NCI-H2081 treated with DMSO at 0.1 percent for 48 hours (cell line): ENCODE results near the gene ADGRL1.
A peak's percentile ranks its signal among the peaks of the same experiment; 100 is the strongest.

Experiments
- DNase-seq: peaks from one replicate; lab custom pipeline; 2025; lab: John Stamatoyannopoulos, UW

ADGRL1 gene

DNA sequence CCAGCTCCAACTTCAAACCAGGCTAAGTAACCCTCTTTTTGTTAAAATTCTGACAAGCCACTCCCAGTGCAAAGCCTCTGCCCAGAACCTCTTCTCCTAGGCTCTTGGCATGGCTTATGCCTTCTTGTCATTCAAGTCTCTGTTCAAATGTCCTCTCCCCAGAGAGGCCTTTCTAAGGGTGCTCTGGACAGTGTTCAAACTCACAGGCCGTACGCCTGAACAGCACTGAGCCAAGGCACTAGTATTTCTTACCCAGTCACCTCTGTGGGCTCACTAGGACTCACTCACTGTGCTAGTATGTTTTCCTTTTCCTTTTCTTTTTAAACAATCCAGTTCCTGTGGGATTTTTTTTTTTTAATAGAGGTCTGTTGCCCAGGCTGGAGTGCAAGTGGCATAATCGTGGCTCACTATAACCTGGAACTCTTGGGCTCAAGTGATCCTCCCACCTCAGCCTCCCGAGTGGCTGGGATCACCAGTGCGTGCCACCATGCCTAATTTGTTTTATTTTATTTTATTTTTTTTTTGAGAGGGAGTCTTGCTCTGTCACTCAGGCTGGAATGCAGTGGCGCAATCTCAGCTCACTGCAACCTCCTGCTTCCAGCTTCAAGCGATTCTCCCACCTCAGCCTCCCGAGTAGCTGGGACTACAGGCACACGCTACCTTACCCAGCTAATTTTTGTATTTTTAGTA lies 67.2 kb downstream of the ADGRL1 start:
- DNase-seq: no peak

DNA sequence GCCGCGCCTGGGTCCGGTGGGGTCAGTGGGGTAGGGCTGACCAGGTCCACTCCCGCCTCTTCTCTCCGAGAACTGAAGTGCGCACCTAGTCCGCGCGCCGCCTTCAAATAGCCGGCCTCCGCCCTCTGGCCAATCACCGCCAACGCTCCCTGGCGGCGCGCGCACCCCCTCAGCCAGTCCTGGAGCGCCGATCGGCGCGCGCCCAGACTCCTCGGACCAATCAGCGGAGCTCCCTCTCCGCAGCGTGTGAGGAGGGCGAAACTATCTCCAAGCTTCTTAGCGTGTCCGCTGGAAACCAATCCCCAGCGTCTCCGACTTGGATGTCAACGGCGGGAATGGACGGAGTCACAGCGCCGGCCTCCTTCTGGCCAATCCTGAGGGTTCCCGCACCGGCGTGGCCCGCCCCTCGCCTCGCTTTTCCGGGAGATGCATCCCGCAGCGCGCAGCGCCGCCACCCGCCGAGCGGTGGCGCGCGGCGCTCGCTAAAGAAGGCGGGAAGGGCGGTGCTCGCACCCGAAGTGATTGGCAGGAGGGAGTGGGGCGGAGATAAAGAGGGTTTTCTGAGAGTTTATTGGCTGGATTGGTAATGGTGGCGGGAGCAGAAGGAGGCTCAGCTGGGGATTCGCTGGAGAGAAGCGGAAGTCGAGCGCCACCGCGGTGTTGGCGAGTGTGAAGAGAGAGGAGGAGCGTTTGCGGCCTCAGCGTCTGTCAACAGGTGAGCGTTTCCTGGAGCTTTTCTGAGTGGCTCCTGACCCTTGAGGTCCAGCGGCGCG lies 69.3 kb downstream of the ADGRL1 start, which contains the start of gene ASF1B:
ASF1B (minus strand) TSS at position 81 of the 773 bp plus-strand sequence. CDS start 133 bp downstream, outside the sequence.
- DNase-seq: peak; percentile 99

DNA sequence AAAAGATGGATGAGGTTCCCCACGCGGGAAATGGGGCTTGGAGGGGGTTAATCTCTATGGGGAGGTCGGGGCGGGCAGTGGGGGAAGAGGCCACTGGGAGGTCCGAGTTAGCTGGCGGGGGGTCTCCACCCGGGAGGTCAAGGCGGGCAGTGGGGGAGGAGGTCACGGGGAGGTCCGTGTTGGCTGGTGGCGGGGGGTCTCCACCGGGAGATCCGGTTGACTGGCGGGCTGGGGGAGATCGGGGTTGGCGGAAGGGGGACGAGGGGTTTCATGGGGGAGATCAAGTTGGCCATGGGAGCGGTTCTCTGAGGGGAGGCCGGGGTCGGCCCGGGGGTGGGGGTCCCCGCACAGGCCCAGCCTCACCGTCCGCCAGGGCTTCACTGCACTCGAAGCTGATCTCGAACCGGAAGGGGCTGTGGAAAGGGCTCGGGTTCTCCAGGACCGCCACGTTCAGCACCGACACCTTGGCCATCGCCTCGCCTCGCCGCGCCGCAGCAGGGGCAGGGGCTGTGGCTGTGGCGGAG lies 69.9 kb downstream of the ADGRL1 start:
- no peak for DNase-seq

DNA sequence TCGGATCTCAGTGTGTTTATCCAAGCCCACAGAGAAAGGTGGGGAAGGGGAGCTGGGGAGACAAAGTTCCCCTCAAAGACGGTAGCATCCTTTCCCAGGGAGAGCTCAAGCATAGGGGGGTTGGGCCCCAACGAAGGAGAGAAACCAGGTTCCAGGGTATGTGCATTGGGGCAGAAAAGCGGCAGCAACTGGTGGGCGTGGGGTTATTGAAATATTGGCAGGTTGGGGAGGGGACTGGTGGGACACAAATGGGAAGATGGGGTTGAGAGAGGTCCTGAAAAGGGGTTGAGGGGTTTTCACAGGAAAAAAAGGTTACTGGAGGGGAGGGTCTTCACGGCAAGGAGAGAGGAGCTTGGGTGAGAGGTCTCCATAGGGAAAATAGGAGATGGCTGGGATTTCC lies 70.6 kb downstream of the ADGRL1 start:
- DNase-seq: no peak

DNA sequence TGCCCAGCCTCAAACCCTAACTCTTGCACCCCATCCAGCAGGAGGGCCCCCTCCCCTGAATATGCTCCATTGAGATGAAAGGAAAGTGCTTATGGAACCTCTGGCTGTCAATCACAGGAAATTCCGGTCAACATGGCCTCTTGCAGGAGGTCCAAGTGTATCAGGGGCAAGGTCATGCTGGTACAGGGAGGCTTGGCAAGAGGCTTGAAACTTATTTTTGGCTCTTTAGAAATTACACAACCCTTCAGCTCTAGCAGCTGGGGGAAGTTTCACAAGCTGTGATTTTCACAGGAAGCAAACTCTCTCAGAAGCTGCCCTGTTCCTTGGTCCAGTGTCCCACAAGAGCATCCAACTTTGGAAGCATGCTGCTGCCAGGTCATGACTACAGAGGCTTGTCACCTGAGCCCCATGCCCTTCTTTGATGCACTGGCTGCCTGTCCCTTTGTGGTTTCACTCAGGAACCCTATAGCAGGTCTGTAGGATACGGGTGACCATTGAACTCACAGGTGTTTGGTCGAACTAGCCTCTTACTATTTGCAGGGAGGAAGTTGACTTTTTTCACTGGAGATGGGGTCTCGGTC lies 78.0 kb downstream of the ADGRL1 start:
- no peak for DNase-seq

DNA sequence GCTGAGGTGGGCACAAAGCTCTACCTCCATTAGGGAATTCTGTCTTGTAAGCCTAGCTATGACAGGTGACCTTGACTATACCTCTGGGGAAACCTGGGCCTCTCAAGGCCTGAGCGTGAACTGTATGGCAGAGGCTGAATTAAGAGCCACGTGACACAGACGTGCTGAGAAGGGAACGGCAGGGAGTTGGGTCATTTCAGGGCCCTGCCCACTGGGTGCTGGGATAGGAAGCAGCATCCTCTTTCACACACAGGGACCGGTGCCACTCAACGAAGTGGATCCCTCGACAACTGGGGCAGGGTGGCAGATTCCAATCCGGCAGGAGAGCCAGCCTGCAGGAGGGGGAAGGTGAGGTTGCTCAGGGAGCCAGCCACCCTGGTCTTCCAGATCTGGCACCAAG lies 78.8 kb downstream of the ADGRL1 start:
- DNase-seq: no peak

DNA sequence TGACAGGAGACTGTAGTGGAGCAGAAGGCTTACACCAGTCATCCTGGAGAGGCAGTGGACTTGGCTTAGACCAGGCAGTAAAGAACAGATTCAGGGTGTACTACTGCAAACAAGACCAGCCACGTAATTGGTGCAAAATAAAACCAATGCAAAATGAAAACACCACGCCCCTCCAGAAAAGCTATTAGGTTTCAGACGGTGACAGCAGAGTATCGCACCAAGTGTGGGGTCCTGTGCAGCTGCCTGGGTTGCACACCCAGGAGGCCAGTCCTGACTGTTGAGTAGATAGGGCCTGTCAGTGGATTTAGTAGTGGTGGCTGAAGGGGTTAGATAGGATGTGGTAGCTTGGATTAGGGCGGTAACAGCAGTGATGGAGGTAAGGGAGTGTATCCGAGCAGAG lies 83.0 kb downstream of the ADGRL1 start:
- DNase-seq: no peak

DNA sequence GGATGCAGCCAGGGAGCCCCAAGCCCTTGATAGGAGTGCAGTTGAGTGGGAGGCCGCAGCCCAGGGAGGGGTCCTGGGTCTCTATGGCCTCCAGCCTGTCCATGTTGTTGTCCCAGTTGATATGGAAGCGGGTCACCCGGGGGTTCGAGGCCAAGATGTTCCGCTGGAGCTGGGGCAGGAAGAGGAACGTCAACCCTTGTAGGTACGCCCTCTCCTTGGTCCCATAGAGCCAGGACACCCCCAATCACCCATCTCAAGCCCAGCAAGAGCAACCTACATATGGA lies 85.5 kb downstream of the ADGRL1 start:
- DNase-seq: no peak

DNA sequence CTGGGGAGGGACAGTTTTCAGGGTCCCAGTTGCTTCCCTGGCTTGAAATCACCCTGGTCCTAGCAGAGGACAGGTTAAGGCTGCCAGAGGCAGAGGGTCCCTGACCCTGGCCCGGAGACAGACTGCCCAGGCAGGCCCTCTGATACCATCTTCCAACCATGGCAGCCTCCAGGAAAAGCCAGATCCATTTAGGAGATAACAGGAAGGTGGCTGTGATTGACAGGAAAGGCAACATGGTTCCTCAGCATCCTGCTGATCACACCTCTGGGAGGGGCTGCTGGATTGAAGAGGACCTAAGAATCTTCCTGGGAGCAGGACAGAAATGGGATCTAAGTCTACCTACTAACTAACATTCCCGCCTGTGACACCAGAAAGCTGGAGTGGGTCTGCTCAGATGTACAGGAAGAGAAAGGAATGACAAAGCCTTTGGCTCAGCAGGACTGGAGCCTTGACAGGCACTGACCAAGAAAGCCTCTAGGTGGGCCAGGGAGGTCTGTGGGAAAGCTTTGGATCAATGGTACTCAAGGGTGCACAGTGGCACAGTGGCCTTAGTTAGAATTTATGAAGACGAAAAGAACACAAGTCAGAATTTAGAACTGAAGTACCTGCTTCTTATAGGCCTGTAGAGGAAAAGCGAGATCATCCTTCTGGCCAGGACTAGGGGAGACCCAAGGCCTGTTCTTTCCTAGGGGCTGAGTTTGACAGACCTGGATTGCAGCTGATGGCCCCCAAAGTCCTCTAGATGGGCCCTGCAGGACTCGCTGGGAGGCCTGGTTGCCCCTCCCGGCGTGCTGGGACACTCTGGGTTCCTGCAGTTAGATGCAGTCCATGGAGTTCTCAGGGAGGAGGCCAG lies 86.1 kb downstream of the ADGRL1 start:
- no peak for DNase-seq

DNA sequence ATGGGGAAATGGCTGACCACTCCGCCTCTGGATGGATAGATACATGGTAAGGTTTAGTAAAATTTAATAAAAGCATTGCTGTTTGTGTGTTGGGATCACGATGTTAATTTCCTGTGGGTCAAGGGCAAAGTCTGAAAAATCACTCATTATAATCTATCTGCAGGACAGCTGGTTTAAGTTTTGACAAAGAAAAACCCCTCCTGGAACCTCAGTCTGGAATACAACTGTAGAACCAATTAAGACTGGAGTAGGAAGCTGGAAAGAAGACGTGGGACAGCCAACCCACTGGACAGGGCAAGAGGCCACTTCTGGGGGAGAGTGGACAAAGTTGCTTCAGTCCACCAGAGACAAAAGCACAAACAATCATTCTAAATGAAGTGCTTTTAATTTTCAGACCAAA lies 86.8 kb downstream of the ADGRL1 start:
- DNase-seq: no peak

DNA sequence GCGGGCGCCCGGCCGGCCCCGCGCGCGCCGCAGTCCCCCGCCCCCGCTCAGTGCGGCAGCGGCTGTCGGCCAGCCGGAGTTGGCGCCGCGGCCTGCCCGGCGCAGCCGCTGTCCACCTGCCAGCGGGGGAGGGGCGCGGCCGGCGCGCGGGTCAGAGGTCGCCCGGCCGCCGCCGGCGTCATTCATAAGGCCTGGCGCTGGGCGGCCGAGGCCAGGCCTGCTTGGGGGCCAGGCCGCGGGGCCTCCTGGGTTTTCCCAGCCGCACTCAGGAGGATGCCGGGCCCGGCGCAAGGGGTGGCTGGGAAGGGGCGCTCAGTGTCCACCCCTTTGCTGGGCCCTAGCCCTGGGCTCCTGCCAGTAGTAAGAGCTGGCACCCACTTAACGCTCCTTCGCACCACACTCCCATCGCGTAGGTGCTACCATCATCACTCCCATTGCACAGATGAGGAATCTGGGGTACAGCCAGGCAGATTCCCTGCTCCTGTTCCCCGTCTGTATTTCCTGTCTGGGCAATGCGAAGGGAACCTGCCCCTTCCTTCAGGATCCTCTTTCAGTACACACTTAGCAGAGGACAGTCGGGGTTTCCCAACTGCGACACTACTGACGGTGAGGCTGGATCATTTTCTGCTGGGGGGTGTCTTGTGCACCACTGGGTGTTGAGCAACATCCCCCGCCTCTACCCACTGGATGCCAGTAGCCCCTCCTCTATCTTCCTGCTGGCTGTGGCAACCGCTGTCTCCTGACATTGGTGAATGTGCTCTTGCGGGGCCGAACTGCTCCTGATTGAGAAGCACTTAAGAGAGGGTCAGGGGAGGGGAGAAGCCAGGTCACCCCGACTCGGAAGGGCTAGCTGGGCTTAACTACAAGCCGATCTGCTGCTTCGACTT lies 87.6 kb downstream of the ADGRL1 start:
- DNase-seq: no peak

DNA sequence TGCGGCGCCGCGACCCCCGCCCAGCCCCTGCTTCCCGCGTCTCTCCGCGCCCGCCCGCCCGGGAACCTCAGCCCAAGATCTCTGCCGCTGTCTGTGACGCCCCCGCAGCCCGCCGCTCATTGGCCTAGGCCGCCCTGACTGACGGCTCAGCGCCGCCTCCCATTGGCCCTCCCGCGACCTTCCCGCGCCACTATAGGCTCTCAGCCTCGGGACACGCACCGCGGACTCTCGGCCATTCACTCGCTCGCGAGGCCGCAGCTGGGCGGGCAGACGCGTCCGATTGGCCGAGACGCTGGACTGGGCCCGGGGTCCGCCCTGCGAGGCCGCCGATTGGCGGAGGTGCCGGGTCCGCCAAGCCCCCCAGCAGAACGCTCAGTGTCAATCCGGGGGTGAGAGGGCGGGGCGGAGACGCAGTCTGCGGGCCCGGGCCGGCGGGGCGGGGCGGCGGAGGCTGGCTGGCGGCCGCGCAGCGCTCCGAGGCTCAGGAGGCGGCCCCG lies 88.3 kb downstream of the ADGRL1 start, which contains the start of gene PRKACA:
PRKACA (minus strand) TSS at position 95 of the 497 bp plus-strand sequence. CDS start 215 bp downstream, outside the sequence.
- DNase-seq: peak; percentile 90

DNA sequence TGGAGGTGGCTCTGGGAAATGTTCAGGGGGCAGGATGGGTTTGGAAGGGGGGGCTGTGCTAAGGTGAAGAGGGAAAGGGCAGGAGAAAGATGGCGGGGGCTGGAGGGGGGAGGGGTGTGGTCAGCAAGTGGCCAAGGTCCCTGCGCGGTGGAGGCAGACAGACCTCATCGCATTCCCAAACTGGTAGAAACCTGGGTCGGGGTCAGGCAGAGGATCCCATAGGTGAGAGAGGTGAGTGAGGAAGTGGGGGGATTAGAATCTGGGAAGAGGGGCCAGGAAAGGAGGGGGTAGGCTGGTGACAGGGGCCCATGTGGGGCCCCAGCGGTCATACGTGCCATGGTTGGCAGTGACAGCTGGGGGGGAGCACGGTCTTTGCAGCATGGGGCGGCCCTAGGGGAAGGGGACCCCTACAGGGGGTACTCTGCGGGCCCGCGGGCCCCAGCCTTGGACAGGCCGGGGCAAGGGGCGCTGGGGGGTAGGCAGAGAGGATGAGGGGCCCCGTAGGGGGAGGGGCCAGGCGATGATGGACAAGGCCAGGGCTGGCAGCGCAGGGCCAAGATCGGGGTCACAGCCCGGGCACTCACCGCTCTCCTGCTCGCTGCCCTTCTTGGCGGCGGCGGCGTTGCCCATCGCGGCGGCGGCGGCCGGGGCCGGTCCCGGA lies 88.9 kb downstream of the ADGRL1 start:
- DNase-seq: no peak

DNA sequence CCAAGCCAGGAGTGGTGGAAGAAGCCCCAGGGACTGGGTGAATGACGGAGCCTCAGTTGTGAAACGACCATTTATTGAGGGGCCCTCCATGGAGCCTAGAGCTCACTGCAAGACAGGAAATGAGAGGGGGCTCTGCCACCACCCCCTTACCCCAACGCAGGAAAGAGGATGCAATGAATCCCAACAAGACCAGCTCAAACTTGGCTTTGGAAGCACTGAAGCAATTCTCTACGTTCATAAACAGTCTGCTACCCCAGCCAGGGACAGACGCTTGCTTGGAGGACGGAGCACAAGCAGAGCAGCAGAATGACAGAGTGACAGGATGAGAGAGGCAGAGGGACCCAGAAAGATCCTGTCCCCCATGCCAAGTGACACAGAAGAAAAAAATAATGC lies 89.4 kb downstream of the ADGRL1 start:
- DNase-seq: no peak

DNA sequence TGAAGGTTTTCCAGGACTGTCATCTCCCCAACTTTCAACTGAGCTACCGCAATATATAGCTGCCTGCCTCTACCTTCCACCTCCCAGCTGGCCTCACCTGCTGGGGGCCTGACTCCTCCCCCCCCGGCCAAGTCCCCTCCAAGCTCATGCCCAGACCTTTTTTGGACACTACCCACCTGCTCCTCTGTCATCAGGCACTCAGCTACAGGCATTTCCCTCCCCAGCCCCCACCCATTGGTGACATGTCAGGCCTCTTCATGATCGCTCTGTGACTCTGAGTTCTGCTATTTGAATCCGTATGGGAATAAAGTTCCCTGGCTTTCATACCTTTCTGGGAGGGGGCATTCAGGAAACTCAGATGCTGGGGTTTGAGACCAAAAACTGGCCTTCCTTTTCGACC lies 90.2 kb downstream of the ADGRL1 start:
- DNase-seq: no peak

DNA sequence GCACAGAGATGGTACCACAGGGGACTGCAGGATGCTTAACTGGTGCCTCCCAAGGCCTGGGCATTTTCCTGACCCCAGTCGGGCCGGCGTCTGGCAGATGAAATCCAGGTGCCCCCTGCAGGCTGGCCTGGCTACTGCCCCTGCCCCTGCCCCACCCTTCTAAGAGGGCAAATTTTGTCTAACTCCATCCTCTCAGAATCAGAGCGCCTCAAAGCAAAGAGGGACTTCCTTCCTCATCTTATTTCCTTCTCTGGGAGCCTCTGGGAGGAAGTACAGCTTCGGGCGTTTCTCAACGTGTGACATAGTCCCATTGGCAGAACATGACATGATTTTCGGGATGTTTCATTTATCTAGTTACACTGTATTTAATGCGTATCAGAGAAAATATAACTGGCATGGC lies 91.1 kb downstream of the ADGRL1 start:
- DNase-seq: no peak

DNA sequence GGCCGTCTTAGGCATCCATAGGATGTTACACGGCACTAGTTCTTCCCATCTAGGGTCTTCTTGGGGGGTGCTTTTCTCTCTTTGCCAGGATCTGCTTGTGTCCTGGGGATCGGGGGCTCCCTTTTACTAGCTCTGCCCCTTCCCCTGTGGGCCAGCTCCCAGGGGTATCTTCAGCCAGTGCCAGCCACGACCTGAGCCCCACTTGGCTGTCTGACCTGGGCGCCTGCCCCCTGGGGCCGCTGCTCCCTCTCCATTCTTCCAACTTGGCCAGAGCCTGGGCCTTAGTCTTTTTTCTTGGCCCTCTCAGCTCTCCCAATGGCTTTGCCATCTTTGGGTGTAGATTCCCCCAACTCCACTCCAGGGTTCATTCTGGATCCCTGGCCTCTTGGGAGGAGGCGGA lies 91.5 kb downstream of the ADGRL1 start:
- DNase-seq: no peak

DNA sequence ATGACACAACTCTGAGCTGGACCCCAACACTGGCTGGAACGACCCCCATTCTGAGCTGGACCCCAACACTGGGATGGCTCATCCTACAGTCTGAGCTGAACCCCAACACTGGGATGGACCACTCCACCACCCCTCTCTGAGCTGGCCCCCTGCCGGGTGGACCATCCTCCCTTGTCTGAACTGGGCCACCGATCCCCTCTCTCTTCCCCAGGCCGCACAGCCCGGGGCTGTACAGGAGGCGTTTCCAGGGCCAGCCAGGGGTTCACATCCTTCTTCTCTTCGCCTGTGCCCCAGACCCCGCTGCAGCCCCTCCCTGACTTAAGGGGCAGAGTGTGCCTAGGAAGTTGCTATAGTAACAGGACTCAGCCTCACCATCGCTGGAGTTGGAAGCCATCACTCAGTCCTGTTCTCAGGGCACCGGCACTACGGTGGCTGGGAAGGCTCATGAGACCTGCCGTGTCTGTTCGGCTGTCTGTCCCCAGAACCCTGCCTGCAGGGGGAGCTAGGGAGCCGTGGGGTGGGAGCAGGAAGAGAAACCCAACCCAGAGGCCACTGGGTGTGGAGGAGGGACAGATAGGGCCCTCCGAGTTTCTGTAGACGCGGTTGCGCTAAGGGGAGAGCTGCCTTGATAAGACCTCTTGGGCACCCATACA lies 92.1 kb downstream of the ADGRL1 start:
- DNase-seq: no peak

DNA sequence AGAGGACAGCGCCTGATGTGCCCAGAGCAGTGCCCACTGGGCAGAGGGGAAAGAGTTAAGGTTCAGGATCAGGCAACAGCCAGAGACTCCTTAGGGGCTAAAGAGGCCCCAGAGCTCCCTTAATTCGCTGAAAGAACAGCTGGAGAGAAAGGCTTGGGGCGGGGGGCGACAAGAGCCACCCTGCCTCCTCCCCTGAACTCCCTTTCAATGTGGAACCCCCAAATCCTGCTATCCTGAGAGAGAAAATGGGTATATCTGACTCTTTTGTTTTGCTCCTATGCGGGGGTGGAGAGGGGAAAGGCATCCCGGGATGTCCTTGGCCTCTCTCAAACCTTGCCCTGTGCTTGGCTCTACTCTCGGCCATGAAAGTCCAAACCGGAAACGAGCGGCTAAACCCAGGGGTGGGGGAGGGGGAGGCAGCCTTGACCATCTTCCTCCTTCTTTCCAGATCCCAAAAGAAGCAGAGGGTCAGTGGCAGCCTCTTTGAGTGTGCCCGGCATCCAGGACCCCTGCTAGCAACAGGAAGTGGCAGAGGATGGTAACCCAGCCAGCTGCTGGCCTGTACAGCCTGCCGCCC lies 93.1 kb downstream of the ADGRL1 start:
- DNase-seq: no peak
